ENCODE data around the gene FOXK2.

Gene FOXK2

GRCh38 chr17:82648165-82648668 lies 128.7 kb downstream of the FOXK2 start, which contains the start of gene WDR45B:
WDR45B (minus strand) TSS chr17:82648444; CDS start chr17:82648340, 104 bp downstream.
- no peak for TF ChIP-seq CTCF (conservative IDR thresholded peaks at IDR 0.05; ENCODE audit: low read length)
- H3K4me3 ChIP-seq (ENCODE audit: low read length), result peak within 1 kb of the TSS; percentile 90
- DNase-seq (ENCODE audit: low read depth), result peak; percentile 99

- TF ChIP-seq CTCF (conservative IDR thresholded peaks at IDR 0.05; ENCODE audit: low read length), result no peak
- peak overlapping the region; percentile 71 for H3K4me3 ChIP-seq (ENCODE audit: low read length)
- no peak for DNase-seq (ENCODE audit: low read depth)
Measured at GRCh38 chr17:82648742-82649331, 129.3 kb downstream of the FOXK2 start.

- no peak overlapping the region for H3K4me3 ChIP-seq (ENCODE audit: low read length)
- TF ChIP-seq CTCF (conservative IDR thresholded peaks at IDR 0.05; ENCODE audit: low read length), result no peak
- no peak for DNase-seq (ENCODE audit: low read depth)
Measured at GRCh38 chr17:82649501-82650261, 130.1 kb downstream of the FOXK2 start.

- no peak for TF ChIP-seq CTCF (conservative IDR thresholded peaks at IDR 0.05; ENCODE audit: low read length)
- no peak overlapping the region for H3K4me3 ChIP-seq (ENCODE audit: low read length)
- DNase-seq (ENCODE audit: low read depth), result no peak
Measured at GRCh38 chr17:82650723-82651122, 131.2 kb downstream of the FOXK2 start.

- no peak for TF ChIP-seq CTCF (conservative IDR thresholded peaks at IDR 0.05; ENCODE audit: low read length)
- DNase-seq (ENCODE audit: low read depth), result no peak
Measured at GRCh38 chr17:82653651-82654528, 134.4 kb downstream of the FOXK2 start.

More at GRCh38 chr17:82653651-82654528, 134.4 kb downstream of the FOXK2 start:
- H3K4me3 ChIP-seq (ENCODE audit: low read length), result no peak overlapping the region

All from AG10803 (cell line).